Adipose tissue (tissue), 3 donors: ENCODE results near the gene CEACAM1. TPM values are rescaled to one million over a fixed set of nuclear protein-coding genes. Genes with fewer than 3 reads are reported as not detected.
"Not testable (repeated sequence)": the region's sequence is repeated elsewhere in the genome, so short reads cannot be mapped to it uniquely, and the experiment has no call there.

Source experiments
- H3K27ac ChIP-seq: one replicate; pipeline ENCODE4 v1.5.1; 2013; ENCODE audit warnings: low read depth, low read length
- WGBS, 3 donors: extraction: QIAGEN DNeasy Blood & Tissue Kit; methylation state at CpG; one replicate each; pipeline ENCODE4 v1.1.7; 2013; 5-methylcytosine and 5-hydroxymethylcytosine counted together
- polyA plus RNA-seq, 3 donors: library from polyadenylated mRNA; stranded (reverse); fragments of 200-250 nt; gene quantifications; one replicate each; pipeline ENCODE4 v1.2.3, GENCODE V29; 2013
- donor health status: healthy with polysubstance abuse.
- donor health status: Bipolar disorder and iron deficiency.
- donor health status: healthy.

CEACAM1 gene
- polyA plus RNA-seq, 3 donors = 1.4 to 11.4 (median 6.0) TPM

DNA sequence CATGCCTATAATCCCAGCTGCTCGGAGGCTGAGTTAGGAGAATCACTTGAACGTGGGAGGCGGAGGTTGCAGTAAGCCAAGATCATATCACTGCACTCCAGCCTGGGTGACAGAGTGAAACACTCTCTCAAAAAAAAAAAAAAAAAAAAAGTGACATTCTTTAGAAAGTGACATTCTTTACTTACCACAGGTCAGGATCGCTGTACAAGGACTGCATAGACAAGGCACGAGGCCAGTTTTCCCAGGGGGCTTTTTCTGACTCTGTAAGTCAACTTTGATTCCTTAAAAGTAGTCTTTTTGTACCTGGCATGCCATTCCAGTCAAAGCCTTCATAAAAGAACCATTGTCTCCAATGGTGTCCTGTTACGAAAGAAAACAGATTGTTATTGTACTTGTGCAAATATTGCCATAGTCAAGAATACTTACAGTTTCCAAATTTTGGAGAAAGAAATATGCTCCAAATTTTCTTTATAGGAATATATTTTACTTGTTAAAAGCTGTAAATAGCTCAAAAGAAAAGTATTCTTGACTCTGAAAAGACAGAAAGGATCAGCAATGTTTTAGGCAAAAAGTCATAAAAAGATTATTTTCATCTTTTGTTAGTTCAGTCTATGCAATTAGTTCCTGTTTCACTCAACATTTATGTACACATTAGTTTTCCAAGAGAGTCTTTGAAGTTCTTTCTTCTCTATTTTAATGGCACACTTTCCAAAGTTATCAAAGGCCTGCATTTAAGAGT, 39.3 kb downstream of the CEACAM1 start:
- 71 to 91% (median 79%) methylated on average over 6 of the region's 6 CpGs for WGBS, 3 donors
- H3K27ac ChIP-seq = no peak overlapping the region

DNA sequence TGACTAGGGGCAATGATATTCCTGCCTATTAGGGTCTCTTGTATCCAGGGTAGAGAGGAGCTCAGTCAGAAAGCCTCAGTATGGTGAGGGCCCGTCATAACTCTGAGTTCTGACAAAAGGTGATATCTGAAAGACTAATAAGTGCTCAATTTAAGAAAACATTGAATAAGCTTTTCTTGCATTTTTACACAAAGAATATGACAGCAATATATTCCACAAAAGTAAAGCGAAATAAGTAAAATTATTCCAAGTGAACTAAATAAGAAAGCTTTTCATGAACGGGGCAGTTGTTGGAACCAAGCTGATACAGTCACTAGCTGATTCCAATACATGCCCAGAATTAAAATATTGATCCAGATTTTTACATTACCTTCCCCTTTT, 40.5 kb downstream of the CEACAM1 start:
- 81 to 95% (median 94%) methylated on average over 3 of the region's 3 CpGs for WGBS, 3 donors
- H3K27ac ChIP-seq = no peak overlapping the region

DNA sequence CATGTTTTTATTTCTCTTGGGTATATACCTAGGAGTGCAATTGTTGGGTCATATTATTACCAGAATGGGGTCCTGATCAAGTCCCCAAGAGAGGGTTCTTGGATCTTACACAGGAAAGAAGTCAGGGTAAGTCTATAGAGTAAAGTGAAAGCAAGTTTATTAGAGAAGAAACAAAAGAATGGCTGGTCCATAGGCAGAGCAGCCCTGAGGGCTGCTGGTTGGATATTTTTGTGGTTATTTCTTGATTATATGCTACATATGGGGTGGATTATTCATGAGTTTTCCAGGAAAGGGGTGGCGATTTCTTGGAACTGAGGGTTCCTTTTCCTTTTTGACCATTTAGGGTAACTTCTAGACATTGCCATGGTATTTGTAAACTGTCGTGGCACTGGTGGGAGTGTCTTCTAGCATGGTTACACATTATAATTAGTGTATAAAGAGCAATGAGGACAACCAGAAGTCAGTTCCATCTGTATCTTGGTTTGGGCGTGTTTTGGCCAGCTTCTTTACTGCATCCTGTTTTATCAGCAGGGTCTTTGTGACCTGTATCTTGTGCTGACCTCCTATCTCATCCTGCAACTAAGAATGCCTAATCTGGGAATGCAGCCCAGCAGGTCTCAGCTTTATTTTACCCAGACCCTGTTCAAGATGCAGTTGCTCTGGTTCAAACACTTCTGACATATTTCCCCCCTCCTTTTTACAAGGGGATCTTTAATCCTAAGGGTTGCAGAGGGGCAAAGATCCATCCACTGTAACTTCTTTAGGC, 41.1 kb downstream of the CEACAM1 start:
- WGBS, 3 donors = 83 to 86% (median 84%) methylated on average over 3 of the region's 3 CpGs
- H3K27ac ChIP-seq = no peak overlapping the region

DNA sequence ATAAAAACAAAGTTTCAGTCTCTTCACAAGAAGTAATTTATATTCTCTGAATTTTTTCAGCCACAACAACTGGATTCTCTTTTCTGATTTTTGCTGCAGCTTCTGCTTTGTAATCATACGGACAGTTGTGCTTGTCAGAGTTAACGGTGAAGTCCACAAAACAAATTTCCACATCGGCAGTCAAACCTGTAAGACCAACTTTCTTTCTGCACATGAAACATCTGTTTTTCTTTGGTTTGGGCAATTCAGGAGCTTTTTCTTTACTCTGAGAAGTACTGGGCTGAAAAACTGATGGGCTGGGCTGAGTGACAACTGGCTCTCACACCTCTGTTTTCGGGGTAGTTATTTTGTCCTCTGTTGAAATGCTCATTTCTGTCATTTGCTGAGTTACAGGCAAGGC, 43.2 kb downstream of the CEACAM1 start:
- WGBS, 3 donors = 68 to 79% (median 74%) methylated on average over 4 of the region's 4 CpGs
- H3K27ac ChIP-seq = not testable (repeated sequence)

DNA sequence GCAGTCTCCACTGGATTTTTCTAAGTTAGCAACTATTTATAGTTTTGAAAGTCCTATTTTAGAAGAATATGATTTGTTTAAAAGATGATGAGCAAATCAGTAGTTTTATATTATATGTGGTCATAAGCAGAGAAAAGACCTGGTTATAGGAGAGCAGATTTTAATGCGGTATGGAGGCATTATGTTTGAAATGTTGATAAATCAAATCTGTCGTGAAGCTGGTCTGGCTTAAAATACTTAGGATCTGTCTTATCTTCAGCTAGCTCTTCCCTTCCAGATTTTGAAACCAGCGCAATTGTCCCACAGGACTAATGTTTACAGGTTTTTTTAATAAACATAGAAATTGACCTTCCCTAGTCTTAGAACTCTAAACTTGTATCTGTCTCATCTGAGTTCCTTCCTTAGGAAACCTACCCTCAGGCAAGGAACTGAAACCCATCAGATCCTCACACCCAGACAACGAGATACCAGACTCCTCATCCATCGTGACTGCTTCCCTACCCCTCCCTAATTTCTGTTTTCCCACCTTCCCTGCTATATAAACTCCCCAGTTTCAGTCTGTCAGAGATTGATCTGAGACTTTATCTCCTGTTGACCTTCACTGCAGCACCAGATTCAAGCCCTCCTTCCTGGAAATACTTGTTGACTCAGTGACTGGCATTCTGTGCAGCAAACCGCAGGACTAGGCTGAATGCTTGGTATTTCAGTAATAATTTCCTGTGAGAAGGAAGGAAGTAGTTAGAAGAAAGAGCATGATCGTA, 47.8 kb downstream of the CEACAM1 start:
- WGBS, 3 donors = 25 to 35% (median 33%) methylated on average over 7 of the region's 7 CpGs
- no peak overlapping the region for H3K27ac ChIP-seq

DNA sequence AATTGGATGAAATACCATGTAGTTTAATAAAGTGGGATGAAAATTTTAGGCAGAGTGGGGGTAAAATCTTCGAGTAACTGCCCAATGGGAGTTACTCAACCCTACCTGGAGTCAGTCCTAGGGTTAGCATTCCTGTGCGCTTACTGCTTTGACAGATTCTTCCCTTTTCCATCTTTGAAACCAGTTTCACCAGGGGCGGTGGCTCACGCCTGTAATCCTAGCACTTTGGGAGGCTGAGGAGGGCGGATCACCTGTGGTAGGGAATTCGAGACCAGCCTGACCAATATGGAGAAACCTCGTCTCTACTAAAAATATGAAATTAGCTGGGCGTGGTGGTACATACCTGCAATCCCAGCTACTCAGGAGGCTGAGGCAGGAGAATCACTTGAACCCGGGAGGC, 48.5 kb downstream of the CEACAM1 start:
- H3K27ac ChIP-seq = no peak overlapping the region
- WGBS, 3 donors = 94 to 96% (median 95%) methylated on average over 9 of the region's 9 CpGs

DNA sequence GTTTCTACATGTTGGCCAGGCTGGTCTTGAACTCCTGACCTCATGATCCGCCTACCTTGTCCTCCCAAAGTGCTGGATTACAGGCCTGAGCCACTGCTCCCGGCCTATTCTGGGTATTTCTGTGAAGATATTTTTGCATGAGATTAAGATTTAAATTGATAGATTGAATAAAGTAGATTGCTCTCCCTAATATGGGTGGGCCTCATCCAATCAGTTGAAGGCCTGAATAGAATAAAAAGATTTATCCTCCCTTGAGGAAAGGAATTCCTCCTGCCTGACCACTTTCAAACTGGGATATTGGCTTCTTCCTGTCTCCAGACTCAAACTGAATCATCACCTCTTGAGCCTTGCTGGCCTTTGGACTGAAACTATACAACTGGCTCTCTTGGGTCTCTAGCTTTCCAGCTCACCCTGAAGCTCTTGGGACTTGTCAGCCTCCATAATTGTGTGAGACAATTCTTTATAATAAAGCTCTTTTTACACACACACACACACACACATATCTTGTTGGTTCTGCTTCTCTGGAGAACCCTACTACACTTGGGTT, 49.4 kb downstream of the CEACAM1 start:
- WGBS, 3 donors = 94 to 99% (median 98%) methylated on average over 2 of the region's 2 CpGs
- no peak overlapping the region for H3K27ac ChIP-seq

DNA sequence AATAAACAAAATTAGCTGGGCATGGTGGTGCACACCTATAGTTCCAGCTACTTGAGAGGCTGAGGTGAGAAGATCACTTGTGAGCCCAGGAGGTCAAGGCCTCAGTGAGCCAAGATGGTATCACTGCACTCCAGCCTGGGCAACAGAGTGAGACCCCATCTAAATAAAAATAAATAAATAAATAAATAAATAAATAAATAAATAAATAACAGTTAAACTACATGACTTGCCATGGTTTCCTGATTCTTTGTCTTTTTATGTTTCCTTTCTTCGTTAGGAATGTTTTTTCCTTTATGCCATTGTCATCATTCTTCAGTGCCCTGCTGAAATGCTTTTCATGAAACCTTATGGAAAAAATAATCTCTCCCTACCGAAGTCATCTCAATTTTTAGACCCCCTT, 50.3 kb downstream of the CEACAM1 start:
- 77 to 93% (median 88%) methylated on average over 2 of the region's 2 CpGs for WGBS, 3 donors
- no peak overlapping the region for H3K27ac ChIP-seq

DNA sequence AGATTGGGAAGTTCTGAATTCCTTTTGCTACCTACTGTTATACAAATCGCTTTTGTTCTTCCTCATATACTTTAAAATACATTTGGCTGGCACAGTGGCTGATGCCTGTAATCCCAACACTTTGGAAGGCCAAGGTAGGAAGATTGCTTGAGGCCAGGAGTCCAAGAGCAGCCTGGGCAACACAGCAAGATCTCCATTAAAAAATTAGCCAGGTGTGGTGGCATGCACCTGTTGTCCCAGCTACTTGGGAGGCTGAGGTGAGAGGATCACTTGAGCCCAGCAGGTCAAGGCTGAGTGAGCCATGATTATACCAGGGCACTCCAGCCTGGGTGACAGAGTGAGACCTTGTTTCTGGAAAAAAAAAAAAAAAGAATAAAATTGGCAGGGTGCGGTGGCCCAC, 51.2 kb downstream of the CEACAM1 start:
- 92 to 96% (median 95%) methylated on average over 2 of the region's 2 CpGs for WGBS, 3 donors
- H3K27ac ChIP-seq = no peak overlapping the region

DNA sequence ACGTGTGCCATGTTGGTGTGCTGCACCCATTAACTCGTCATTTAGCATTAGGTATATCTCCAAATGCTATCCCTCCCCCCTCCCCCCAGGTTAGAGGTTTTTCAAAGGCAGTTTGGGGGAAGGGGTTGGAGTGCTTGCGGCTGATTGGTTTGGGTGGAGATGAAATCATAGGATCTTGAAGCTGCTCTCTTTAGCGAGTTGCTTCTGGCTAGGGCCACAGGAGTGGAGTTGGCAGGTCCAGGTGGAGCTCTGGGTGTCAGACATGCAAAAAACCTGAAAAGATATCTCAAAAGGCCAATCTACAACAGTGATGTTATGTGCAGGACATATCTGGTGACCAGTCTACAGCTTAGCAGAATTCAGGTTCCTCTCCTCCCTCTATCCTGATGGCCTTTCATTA, 52.9 kb downstream of the CEACAM1 start:
- 62 to 89% (median 83%) methylated on average over 2 to 4 of the region's 4 CpGs for WGBS, 3 donors
- no peak overlapping the region for H3K27ac ChIP-seq

DNA sequence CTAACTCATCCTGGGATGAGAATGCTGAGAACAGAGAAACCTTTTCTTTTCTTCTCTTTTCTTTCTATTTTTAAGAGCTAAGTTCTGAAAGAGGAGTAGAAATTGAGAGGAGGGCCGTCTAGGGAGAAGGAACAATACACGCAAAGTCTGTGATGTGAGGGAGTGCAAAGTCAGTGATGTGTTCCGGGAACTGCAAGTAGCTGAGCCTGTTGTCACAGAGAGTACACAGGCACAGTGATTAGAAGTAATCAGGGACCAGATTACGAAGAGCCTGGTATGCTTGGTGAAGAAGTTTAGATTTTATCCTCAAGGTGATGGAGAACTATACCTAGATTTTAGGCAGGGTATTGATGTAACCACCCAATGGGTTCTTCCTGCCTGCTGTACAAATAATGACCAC, 53.5 kb downstream of the CEACAM1 start:
- WGBS, 3 donors = 68 to 73% (median 68%) methylated on average over 4 of the region's 4 CpGs
- no peak overlapping the region for H3K27ac ChIP-seq

DNA sequence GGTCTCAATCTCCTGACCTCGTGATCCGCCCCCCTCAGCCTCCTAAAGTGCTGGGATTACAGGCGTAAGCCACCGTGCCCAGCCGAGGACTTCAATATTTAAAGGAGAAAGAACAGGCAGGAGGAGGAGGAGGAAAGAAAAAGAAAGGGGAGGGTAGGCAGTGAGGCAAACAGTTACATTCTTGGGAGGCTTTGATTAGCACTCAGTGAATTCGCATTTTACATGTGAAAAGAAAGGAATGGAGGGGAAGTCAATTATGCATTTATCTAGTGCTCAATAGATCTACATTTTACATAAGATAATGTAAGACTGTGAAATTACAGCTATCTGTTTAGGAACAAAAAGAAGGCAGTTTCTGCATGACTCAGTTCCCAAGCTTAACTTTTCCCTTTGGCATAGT, 54.6 kb downstream of the CEACAM1 start:
- 65 to 75% (median 67%) methylated on average over 6 of the region's 6 CpGs for WGBS, 3 donors

DNA sequence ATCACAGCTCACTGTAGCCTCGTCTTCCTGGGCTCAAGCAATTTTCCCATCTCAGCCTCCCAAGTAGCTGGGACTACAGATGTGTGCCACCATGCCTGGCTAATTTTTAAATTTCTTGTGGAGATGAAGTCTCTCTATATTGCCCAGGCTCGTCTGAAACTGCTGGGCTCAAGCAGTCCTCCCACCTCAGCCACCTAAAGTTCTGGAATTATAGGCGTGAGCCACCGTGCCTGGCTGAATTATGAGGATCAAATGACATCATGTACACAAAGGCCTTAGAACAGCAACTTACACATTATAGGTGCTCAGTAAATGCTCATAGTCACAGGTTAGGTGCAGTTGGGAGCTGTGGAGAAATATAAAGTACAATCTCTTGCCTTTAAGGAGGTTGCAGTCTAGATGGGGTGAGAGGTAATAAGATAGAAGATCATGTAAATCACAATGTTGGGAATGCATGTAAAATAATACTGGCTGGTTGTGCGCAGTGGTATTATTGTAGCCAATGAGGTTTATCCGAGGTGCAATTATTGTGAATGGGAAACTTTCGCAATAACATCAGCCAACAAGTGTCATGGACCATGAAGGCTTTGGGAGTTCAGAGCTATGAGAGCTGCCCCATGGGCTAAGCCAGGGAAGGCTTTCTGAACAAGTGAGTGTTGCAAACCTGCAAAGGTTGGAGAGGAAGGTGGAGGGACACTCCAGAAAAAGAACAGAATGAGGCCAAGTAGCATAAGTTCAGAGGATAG, 55.7 kb downstream of the CEACAM1 start:
- H3K27ac ChIP-seq = no peak overlapping the region
- 90 to 91% (median 91%) methylated on average over 7 of the region's 7 CpGs for WGBS, 3 donors

More for the DNA sequence above, 54.6 kb downstream of the CEACAM1 start:
- H3K27ac ChIP-seq = no peak overlapping the region

DNA sequence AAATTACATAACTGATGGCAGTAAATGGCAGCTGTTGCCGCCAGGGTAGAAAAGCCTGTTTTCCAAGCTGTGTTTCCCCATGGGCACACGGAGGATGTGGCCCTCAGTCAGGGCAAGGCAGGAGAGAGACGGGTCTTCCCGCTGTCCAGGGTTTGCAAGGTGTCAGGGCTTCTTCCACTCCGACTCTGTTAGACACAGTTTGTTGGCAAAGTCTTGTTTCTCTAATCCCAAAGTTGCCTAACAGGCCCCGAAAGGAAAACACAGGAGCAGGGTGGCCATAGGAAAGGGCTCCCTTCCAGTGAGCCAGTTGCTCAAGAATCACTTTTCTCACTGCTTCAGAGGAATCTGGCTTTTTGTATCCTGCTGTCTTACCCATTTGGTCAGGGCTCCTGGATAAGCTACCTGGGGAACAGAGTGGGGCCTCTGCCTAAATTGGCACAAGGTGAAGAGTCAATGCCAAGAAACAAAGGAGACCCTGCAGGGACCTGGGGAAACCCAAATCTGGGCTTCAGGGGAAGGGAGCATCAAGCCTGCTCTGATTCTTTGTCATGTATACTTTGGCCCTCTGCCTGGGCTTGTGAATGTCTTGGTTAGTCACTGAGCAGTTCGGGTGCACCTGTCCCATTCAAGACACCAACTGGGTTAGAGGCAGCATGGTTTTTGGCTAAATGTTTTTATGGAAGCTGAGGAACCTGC, 56.6 kb downstream of the CEACAM1 start:
- no peak overlapping the region for H3K27ac ChIP-seq
- 52 to 71% (median 70%) methylated on average over 7 of the region's 7 CpGs for WGBS, 3 donors

DNA sequence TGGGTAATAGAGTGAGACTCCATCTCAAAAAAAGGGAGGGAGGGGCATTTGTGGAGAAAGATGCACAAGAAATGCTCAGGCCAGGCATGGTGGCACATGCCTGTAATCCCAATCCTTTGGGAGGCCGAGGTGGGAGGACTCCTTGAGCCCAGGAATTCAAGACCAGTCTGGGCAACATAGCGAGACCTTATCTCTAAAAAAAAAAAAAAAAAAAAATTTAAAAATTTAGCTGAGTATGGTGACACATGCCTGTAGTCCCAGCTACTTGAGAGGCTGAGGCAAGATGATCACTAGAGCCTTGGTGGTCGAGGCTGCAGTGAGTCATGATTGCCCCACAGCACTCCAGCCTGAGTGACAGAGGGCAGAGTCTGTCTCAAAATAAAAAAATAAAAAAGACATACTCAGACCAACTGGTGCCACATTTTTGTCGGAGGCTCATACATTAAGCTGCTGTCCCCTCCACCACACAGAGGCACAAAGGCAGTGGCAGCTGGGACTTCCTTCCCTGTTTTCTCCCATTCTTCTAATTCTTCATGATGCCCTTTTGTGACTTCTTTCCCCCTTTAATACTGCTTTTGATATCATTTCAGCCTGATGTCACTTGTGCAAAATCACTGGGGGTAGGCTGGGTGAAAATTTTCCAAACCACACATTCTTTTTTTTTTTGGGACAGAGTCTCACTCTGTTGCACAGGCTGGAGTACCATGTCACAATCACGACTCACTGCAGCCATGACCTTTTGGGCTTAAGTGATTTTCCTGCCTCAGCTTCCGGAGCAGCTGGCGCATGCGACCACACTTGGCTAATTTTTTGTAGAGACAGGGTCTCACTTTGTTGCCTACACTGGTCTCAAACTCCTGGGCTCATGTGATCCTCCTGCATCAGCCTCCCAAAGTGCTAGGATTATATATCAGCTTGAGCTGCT, 58.7 kb downstream of the CEACAM1 start:
- no peak overlapping the region for H3K27ac ChIP-seq
- 42 to 76% (median 44%) methylated on average over 8 of the region's 8 CpGs for WGBS, 3 donors

DNA sequence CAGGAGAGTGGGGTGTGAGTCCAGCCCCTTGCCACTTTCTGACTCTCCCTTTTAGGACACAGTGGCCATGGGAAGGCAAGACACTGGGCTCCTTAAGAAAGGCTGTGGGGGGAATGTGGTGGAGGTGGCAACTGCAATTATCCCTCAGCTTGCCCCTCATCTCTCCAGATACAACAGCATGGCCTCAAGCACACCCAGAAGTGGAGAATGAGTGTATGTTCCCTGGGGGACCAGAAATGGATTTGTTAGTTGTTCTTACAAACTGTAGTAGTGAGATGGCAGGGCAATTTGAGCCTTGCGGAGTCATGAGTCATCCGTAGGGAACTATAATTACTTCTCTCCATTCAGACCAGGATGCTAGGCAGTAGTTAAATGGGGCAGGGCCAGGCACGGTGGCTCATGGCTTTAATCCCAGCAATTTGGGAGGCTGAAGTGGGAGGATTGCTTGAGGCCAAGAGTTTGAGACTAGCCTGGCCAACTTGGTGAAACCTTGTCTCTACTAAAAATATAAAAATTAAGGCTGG, 59.9 kb downstream of the CEACAM1 start:
- 50 to 78% (median 64%) methylated on average over 3 of the region's 3 CpGs for WGBS, 3 donors
- H3K27ac ChIP-seq = no peak overlapping the region
